Activated CD4-positive, alpha-beta T cell treated with anti-CD3 and anti-CD28 coated beads, Interleukin-2, amount 50 U/mL, for 24 hours (primary cell): ENCODE results near the gene FOXP2.

Experiments used
- DNase-seq, 2 donors: peaks; one replicate each; pipeline ENCODE4 v3.0.0-alpha.2; 2020; ENCODE audit warnings: low read depth in 1 of 2, low spot score in 1 of 2

Gene FOXP2

DNA sequence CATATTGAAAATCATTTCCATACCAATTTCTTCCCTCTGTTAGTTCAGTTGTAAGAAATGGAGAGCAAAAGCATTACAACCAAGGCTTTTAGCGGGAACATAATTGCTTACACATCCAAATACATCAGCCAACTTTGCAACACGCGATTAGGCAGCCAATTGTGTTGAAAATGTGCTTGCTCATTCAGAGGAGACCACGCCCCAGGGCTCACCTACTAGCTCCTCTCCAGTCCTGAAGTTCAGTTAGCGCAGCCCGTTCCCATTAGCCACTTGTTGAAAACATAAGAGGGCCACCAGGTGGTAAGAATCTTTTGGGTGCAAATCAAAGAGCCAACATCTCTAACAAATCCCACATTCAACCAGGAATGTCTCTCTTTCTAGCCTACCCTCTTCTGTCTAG lies 294.0 kb downstream of the FOXP2 start:
- no peak for DNase-seq

- no peak for DNase-seq
These were observed 295.9 kb downstream of the FOXP2 start for GRCh38 chr7:114710499-114710898.

DNA sequence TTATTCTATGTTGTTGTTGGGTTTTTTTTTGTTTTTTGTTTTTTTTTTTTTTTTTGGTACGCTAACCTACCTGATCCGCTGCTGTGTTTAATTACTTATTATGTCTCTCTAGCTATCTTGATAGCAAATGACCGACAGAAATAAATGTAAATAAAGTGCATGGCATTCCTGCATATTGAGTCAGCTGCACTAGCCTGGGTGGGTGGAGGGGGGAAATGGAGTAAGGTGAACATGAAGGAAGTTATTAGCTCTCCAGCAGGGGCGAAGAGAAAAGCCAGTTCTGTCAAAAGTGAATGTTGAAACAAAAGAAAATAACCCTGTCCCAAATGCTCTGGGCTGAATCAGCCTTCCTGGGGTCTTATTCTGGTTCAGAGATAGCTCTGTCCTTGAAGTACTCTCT lies 296.6 kb downstream of the FOXP2 start:
- DNase-seq = no peak

- DNase-seq = no peak
These were observed 301.3 kb downstream of the FOXP2 start for GRCh38 chr7:114715907-114716306.

DNA sequence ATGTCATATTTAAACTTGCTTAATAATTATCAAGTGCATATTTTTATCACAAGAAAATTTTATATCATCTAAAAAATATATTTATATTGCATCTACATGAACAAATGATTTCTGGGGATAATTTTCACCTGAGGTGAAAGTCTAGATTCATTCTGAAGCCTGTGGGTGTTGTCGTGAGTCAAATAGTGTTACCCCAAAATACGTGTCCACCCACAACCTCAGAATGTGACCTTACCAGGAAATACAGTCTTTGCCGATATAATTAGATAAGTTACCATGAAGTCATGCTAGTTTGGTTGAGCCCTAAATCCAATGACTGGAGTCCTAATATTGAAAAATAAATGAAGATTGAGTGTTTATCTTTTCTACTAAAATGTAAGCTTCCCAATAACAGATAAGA lies 304.2 kb downstream of the FOXP2 start:
- DNase-seq = no peak

- DNase-seq = no peak
These were observed 306.1 kb downstream of the FOXP2 start for GRCh38 chr7:114720725-114721124.

- no peak for DNase-seq
These were observed 307.9 kb downstream of the FOXP2 start for GRCh38 chr7:114722562-114722961.

DNA sequence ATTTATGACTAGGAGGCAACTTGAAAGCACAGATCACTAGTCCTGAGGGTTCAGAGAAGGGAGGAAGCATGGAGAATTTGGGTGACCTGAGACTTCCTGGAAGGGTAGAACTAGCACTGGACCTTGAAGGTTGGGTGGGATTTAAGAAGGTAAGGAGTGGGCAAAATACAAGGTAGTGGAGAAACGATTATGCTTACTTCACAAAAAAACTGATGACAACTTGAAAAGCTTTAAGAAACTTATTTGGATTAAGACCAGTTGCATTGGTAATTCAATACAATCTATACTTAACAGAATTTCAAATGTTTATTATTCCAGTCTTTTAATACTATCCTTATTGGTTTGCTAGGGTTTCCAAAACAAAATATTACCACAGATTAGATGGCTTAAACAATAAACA lies 308.7 kb downstream of the FOXP2 start:
- no peak for DNase-seq

- DNase-seq = no peak
These were observed 325.5 kb downstream of the FOXP2 start for GRCh38 chr7:114740095-114740494.

- DNase-seq = no peak
These were observed 326.3 kb downstream of the FOXP2 start for GRCh38 chr7:114740941-114741340.

DNA sequence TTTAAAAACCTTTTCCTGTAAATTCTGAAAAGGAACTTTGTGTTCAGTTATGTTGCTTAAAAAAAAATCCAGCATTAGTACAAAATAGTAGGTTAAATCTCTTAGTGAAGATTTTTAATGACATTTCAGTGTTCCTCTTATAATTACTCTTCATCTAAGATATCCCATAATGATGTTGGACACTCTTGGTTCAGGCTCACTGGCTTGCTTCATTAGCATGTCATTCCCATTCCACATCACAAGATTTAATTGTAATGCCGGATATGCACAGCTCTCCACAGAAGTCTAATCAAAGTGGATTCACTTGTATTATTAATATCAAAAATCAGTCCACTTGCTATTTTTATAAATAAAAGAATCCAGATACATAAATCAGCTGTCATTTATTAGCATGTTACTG lies 327.3 kb downstream of the FOXP2 start:
- DNase-seq = no peak
